HG02870 (cell line): ENCODE results near the gene WDR45B.
"Not testable (repeated sequence)": the region's sequence is repeated elsewhere in the genome, so short reads cannot be mapped to it uniquely, and the experiment has no call there.

ENCODE experiments used
- ATAC-seq: cut with Tn5 transposase; IDR thresholded peaks from one replicate; pipeline ENCODE4 v1.9.1; 2021; ENCODE audit warnings: mild to moderate bottlenecking, moderate library complexity; ENCODE audit not compliant: unreplicated experiment

Gene WDR45B

DNA sequence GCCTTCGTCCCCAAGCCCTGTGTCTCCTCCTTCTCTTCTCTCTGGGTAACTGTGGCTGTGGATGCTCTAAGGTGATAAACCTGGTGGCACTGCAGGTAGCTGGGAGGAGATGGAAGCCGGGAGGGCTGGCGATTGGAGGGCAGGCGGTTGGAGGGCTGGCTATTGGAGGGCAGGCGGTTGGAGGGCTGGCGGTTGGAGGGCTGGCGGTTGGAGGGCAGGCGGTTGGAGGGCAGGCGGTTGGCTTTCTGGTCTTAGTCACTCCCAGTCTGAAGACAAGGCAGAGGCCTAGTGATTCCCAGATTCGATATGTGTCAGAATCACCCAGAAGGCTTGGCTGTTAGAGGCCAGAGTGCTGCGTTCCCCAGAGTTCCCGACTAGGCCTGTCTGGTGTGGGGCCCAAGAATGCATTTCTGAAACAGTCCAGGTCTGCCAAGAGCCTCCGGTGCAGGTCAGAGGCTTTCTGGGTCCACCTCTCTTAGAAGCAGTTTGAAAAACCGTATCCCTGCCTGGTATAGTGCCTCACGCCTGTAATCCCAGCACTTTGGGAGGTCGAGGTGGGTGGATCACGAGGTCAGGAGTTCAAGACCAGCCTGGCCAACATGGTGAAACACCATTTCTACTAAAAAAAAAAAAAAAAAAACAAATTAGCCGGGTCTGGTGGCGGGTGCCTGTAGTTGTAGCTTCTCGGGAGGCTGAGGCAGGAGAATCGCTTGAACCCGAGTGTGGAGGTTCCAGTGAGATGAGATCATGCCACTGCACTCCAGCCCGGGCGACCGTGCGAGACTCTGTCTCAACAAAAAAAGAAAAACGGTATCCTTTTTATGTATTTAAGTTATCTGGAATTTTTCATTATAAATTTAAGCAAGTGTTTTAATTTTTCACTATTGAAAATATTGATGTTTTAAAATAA lies 59.7 kb downstream of the WDR45B start:
- no peak for ATAC-seq

DNA sequence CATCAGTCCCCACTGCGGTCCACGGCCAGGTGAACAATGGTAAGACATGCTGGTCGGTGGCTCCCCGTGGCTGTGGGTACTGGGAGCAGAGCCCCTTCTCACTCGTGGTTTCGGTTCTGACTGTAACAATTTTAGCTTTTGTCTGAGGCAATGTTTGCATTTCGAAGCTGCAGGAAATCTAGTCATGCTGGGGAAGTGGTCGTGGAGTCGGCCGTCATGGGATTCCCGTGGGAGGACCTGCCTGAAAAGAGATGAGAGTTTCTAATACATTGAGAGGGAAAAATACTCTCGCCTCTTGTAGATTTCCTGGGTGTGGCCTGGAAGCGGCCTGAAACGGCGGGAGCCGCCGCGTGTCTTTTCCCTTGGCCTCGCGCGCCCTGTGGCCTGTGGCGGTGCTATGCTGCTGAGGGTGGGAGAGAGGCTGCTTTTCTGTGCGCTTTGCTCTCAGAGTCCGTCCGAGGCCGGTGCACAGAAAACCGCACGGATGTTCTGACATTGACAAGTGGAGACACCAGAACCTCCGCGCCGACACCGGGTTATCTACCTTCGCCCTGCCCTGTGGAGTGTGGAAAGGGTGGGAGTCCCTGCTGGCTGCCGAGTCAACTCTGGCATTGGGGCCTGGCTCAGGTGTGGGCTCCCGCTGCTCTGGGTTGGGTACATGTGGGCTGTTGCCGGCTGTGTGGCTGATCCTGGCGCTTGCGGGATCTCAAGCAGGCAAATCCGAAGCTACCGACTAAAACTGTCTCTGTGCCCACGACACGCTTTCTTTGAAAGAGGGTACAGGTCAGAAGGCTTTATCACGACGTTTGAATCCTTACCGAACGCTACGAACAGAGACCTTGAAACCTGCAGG lies 60.8 kb downstream of the WDR45B start:
- ATAC-seq: no peak

DNA sequence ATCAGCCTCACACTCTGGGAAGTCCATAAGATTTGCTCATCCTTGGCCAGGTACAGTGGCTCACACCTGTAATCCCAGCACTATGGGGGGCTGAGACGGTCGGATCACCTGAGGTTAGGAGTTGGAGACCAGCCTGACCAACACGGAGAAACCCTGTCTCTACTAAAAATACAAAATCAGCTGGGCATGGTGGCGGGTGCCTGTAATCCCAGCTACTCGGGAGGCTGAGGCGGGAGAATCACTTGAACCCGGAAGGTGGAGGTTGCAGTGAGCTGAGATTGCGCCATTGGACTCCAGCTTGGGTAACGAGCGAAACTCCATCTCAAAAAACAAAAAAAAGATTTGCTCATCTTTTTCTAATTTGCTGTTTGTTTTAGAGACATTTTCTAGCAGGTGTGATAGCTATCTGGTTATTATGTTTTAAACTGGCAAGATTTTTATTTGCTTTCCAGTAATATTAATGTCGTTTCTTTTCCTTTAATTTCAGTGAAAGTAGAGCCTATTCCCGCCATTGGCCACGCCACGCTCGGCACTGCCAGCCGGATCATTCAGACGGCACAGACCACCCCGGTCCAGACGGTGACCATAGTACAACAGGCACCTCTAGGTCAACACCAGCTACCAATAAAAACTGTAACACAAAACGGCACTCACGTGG lies 61.5 kb downstream of the WDR45B start:
- ATAC-seq: no peak

DNA sequence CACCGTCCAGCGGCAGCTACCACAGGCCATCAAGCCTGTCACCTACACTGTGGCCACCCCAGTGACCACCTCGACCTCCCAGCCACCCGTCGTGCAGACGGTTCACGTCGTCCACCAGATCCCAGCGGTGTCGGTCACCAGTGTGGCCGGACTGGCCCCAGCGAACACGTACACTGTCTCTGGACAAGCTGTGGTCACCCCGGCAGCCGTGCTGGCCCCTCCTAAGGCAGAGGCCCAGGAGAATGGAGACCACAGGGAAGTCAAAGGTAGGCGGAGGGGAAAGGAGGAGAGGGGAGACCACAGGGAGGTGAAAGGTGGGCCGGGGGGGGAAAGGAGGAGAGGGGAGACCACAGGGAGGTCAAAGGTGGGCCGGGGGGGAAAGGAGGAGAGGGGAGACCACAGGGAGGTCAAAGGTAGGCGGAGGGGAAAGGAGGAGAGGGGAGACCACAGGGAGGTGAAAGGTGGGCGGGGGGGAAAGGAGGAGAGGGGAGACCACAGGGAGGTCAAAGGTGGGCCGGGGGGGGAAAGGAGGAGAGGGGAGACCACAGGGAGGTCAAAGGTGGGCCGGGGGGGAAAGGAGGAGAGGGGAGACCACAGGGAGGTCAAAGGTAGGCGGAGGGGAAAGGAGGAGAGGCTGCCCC lies 62.2 kb downstream of the WDR45B start:
- not testable (repeated sequence) for ATAC-seq

DNA sequence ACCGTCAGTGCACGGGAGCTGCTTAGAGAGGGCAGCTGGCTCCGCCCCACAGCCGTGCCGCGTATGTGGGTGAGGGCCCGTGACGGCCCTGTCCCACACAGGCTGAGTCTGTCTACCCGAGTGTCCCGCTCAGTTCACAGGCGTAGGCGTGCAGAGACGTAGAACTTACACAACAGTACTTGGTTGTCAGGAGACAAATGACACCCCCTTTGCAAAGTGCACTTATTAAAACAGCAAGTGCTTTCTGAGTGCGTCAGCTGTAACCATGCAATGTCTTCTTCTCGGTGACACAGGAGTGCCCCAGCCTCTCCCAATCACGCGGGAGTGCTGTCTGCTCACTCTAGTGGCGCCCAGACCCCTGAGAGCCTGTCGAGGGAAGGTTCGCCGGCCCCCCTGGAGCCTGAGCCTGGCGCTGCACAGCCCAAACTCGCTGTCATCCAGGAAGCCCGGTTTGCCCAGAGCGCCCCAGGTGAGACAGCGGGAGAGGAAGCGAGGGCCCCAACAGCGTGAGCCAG lies 64.5 kb downstream of the WDR45B start:
- ATAC-seq: no peak

DNA sequence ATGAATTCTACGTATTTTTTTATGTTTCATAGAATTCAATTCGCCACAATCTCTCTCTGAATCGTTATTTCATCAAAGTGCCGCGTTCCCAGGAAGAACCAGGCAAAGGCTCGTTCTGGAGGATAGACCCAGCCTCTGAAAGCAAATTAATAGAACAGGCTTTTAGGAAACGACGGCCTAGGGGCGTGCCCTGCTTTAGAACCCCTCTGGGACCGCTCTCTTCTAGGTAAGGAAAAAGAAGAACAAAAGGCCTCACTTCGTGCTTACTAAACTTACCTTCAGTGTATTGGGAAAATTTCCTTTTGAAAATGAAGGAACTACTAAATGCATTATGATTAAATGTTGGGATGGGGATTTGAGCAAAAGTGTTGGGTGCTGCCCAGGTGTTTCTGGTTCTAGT lies 65.5 kb downstream of the WDR45B start:
- ATAC-seq: no peak

DNA sequence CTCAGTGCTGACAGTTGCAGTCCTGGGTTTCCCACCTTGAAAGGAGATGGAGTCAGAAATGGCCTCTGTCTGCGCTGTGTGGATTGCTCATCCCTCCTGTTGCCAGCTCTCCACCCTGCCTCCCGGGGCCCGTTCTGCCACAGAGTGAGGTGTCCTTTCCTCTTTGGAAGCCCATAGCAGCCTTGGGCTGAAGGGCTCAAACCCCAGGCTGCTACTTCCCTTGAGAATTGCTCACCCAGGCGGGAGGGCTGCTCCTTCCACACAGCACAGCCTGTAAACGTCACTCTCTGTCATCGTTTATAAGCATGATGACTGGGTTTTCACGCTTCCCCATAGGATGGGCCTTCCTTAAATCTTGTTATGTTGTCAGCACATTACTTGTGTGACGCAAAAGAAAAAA lies 66.0 kb downstream of the WDR45B start:
- no peak for ATAC-seq

DNA sequence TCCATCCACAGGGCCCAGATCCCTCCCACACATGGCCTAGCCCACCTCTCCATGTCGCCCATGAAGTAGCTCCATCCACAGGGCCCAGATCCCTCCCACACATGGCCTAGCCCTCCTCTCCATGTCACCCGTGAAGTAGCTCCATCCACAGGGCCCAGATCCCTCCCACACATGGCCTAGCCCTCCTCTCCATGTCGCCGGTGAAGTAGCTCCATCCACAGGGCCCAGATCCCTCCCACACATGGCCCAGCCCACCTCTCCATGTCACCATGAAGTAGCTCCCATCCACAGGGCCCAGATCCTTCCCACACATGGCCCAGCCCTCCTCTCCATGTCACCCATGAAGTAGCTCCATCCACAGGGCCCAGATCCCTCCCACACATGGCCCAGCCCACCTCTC lies 68.3 kb downstream of the WDR45B start:
- not testable (repeated sequence) for ATAC-seq

DNA sequence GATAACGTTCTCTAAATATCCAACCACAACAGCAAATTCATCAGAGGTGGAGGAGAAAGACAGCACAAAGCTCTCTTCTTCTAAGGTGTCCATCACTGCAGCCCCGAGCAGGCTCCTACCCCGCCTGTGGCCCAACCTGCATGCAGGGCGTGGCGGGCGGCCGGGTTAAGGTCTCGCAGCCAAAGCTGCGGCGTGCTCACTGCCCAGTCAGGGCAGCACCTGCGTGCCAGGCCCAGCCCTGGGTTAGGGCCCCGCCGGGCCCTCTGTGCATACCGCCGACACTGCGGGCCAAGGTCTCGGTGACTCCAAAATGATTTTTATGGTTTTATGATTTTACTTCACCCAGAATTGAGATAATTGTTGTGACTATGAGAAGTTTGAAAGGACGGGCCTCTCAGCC lies 70.9 kb downstream of the WDR45B start:
- no peak for ATAC-seq

DNA sequence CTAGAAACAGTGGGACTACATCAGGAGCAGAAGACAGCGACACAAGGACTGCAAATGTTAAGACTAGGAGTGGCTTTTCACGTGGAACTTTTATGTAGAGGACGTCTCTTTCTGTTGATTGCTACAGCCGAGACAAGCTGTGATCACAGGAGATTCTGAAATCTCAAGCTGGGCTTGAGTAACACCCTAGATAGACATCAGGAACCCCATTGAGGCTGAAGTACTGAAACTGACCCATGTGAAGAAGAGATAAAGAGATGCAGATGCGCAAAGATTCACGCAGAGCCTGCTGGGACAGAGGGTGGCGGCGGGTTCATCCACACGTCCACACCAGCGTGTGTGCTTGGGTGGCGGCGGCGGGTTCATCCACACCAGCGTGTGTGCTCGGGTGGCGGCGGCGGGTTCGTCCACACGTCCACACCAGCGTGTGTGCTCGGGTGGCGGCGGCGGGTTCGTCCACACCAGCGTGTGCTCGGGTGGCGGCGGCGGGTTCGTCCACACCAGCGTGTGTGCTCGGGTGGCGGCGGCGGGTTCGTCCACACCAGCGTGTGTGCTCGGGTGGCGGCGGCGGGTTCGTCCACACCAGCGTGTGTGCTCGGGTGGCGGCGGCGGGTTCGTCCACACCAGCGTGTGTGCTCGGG lies 72.5 kb downstream of the WDR45B start:
- ATAC-seq: not testable (repeated sequence)

DNA sequence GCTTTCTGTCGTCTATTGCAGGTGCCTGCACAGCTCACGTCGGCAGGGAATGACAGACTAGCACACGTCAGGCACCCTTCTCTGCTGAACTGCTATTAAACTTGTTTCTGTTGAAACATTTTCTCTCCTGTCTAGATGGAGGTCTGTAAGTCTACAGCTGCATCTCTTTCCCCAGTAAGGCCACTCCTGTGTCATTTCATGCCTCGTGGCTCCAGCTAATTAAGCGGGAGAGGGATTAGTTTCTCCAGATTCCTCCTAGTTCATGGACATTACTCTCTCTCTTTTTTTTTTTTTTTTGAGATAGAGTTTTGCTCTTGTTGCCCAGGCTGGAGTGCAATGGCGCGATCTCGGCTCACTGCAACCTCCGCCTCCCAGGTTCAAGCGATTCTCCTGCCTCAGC lies 74.2 kb downstream of the WDR45B start:
- no peak for ATAC-seq

DNA sequence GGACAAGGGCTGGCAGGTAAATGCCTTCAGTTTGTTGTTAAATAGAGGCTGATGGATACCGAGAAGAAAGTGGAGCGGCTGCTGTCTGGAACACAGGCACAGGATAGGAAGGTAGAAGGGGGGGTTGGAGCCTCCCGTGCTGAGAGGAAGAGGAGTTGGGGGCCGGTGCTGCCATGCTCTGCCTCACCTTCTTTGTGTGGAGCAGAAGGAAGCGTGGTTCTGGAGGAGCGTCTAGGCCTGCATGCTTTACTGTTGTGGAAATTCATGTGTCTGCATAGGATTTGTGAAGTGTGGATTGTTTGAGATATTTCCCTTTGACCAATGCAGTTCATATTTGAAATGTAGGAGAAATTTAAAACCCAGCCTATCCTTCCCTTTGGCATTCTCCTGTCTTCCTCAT lies 76.4 kb downstream of the WDR45B start:
- ATAC-seq: no peak

DNA sequence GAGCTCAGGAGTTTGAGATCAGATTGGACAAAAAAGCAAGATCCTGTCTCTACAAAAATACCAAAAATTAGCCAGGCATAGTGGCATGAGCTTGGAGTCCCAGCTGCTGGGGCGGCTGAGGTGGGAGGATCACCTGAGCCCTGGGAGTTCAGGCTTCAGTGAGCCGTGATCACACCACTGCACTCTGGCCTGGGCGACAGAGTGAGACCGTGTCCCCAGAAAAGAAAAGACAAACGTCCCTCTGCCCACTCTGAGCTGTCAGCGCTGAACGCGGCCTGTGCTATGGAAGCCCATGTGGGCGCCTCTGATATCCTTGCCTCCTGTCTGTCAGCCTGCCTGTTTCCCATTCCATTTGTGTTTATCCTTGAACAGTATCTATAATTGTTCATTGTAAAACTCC lies 78.0 kb downstream of the WDR45B start:
- no peak for ATAC-seq

DNA sequence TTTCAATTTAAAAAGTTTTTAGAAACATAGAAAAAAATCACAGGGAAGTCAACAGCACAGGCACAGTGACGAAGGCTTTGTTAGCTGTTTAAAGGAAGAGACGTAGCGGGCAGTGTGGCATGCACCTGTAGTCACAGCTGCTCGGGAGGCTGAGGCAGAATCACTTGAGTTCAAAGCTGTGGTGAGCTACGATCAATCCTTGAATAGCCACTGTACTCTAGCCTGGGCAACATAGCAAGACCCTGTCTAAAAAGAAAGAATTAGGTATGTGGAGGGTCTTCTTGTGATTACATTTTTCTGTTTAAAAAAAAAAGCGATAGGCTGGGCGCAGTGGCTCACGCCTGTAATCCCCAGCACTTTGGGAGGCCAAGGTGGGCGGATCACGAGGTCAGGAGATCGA lies 78.6 kb downstream of the WDR45B start:
- no peak for ATAC-seq

DNA sequence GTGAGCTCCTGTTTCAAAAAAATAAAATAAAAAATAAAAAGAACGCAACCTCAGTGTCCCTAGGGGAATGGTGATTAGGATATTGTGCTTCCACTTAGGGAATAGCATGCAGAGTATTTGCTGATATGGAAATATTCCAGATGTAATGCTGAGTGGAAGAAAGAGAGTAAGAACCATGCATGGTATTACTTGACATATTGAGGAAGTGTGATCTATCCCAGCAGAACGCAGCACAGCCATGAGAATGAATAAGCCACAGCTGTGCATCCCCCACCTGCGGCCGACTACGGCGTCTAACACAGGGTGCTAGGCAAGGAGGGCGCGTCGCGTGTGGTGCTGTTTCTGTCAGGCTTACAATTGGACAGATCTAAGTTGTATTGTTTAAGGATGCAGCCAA lies 79.2 kb downstream of the WDR45B start:
- no peak for ATAC-seq

DNA sequence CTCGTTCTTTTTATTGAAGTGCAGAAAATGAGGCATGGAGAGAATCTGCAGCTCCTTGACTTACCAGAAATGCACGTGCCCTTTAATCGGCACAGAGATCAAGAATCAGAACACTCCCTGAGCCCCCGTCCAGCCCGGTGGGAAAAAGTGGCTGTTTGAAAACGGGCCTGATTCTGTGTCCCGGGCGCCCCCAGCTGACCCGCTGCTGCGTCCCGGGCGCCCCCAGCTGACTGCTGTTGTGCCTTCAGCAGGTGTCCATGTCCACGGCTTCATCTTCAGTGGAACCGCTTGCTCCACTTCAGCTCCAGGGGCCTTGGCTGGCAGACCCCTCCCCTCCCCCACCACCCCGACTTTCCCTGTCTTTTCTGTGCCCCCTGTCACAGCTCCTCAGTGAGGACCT lies 81.0 kb downstream of the WDR45B start:
- ATAC-seq: no peak

DNA sequence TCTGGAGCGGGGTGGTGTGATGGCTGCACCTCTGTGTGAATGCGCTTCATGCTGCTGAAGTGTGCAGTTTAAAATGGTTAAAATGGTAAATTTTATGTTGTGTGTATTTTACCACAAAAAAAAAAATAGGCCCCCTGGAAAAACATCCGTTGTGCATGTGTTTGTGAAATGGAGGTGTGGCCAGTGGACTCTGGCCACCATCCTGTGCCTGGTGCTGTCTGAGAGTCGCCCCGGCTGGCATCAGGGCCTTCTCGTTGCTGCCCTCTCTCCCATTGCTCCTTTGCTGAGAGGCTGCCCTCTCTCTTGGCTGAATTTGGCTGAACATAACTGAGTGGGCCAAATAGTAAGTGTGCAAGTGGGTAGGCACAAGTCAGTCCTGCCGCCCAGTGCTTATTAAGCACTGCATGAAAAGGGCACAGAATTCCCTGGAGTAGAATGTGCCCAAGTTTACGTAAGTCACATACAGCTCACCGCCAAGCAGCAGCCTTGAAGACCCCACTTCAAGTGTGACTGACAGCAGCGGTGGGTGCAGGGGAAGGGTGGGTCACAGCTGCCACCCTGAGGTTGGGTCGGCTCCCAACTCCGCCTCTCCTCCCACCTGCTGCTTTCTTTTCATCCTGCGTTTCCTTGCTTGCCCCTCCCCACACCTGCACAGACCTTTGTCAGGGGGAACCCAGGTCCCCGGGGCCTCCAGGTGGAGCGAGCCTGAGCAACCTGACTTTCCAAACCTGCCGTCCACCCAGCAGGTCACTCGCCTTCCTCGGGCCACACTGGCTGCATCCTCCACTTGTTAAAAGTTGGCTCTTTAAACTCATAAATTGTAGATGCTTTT lies 81.9 kb downstream of the WDR45B start:
- ATAC-seq: no peak

DNA sequence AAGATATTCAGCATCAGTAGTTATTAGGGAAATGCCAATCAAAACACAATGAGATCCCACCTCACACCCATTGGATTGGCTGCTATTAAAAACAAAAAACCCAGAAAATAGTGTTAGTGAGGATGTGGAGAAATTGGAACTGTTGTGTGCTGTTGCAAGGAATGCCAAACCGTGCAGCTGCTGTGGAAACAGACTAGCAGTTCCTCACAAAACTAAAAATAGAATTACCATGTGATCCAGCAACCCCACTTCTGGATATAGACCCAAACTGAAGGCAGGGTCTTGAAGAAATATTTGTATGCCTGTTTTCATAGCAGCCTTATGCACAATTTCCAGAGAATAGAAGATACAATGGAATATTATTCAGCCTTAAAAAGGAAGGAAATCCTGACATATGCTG lies 82.7 kb downstream of the WDR45B start:
- ATAC-seq: no peak
